ENCODE results near the gene PPP1R10.

The PPP1R10 gene

GRCh38 chr6:30597315-30598144 is 19.5 kb downstream of the PPP1R10 start:
- peak; percentile 83 for DNase-seq

- DNase-seq = no peak
These were observed 24.8 kb downstream of the PPP1R10 start for GRCh38 chr6:30592287-30592686.

DNA sequence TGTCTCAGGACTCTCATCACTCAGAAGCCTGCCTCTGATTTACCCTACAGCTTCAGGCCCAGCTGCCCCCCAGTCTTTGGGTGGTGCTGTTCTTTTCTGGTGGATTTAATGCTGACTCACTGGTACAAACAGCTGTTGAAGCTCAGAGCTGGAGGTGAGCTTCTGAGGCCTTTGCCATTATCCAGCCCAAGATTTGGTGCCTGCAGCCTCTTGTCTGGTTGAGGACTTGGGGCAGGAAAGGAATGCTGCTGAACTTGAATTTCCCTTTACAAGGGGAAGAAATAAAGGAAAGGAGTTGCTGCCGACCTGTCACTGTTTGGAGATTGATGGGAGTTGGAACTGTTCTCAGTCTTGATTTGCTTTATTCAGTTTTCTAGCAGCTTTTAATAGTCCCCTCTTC is 26.0 kb downstream of the PPP1R10 start:
- DNase-seq = no peak

GRCh38 chr6:30590509-30590908 is 26.5 kb downstream of the PPP1R10 start:
- DNase-seq = no peak

GRCh38 chr6:30589754-30590358 is 27.2 kb downstream of the PPP1R10 start:
- no peak for DNase-seq

DNA sequence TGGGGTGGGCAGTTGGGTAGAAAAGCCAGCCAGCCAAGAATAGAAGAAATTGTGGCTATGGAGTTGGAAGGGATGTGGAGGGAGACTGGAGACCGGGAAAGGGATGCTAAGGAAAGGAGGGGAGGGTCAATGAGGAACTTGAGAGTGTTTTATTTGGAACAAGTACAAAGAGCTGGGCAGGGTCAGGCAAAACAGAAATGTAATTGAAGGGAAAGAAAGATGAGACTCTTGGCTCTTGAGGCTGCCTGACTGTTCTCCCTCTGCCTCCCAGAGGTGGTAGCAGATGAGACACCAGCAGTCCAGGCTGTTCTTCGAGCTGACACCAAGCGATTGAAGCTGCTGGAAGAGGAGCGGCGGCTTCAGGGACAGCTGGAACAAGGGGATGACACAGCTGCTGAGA is 33.1 kb downstream of the PPP1R10 start:
- DNase-seq = no peak

- no peak for DNase-seq
These were observed 39.0 kb downstream of the PPP1R10 start for GRCh38 chr6:30578051-30578450.

DNA sequence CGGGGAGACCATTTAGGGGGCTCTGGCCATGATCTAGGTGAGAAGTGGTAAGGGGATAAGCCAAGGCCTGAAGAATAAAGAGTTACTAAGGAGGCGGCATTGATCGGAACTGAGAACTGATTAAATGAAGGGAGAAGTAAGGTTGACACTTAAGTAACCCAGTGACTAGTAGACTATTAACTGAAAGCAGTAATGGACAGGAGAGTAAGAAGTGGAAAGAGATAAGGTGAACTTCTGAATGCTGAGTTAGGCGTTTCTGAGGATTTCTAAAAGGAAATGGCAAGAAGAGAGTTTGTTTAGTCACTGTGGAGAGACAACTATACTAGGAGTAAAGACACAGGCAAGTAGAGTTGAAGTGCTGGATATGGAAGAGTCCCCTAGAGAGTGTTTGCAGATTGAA is 43.9 kb downstream of the PPP1R10 start:
- DNase-seq = no peak

DNA sequence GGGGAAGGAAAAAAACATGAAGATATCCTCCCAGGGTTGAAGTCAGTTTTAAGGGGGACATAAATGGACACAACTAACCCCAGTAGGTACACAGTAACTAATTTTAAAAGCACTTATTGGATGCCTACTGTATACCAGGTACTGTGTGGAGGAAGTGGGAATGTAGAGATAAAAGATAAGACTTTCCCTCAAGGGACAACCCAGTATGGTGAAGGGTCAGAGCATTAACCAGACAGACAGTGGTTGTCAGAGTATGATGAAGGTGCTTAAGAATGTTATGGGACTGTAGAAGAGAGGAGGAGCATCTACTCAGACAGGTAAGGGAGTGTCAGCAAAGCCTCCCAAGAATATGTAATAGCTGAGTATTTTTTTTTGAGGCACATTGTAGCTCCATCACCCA is 44.9 kb downstream of the PPP1R10 start:
- no peak for DNase-seq

DNA sequence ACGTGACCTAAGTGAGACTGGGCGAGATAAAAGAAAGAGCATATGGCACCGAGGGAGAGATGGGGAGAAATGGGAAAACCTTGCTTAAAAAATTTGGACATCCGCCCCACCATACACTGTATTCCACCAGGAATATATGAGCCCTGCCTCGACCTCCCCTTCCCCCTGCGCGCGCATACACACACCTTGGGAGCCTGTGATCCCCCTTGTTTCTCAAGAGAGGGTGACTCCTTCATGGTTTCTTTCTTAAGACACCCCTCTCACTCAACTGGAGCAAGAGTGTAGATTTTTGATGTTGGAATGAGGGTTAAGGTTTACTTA is 45.3 kb downstream of the PPP1R10 start:
- DNase-seq = no peak

DNA sequence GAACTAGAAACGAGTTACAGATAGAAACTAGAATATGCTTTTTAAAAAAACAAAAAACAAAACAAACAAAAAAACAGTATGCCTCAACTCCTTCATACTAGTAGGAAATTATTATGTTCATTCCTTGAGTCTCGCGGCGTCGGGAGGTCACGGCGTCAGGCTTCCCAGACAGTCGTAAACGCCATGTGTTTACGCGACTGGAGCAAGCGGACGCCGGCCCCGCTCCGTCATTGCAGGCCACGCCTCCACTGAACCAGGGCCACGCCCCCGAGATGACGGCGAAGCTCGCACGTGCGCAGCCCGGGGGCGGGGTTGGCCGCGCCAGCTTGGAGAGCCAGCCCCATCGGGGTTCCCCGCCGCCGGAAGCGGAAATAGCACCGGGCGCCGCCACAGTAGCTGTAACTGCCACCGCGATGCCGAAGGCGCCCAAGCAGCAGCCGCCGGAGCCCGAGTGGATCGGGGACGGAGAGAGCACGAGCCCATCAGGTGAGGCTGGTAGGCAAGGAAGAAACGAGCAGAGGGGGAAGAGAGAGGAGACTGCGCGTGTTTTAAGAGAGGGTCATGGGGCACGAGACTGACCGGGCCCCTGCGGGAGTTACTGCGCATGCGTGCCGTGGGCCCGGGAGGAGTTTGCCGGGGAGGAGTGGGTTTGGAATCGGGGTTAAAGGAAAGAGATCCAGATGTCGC is 45.8 kb downstream of the PPP1R10 start, which contains the start of gene ABCF1:
Gene ABCF1 (plus strand): TSS at position 368 of the 687 bp plus-strand sequence. CDS start 46 bp downstream, at position 414.
- peak; percentile 100 for DNase-seq

GRCh38 chr6:30570740-30571074 is 46.3 kb downstream of the PPP1R10 start:
- DNase-seq = peak; percentile 11

DNA sequence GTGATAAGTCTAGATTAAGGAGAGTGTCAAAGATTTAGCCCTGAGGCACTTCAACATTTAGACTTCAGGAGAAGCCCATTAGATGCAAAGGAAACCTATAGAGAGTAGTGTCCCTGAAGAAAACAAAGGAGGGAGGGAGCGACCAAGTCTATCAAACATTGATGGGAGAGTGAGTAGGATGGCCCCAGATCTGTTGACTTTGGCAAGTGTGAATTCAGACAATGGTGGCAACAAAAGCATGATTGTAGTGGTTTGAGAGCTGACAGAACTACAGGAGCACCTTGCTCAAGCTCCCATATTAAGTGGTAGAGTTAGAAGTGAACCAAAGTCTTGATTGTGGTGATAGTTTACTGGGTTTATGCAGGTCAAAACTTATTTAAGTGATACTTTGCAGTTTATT is 46.8 kb downstream of the PPP1R10 start:
- no peak for DNase-seq

DNA sequence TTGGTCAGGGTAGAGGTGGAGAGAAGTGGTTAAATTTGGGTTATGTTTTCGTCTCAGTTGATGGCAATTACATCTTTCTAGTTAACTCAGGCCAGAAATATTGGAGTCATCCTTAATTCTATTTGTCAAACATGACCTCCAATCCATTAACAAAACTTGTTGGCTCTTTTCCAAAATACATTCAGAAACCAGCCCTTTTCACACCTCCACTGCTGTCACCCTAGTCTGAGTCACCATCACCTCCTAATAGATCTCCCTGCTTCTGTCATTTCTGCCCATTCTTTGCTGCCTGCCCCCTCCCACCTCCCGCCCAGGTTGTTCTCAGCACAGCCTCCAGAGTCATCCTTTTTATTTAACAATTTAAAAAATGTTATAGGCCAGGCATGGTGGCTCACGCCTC is 48.8 kb downstream of the PPP1R10 start:
- peak; percentile 64 for DNase-seq

DNA sequence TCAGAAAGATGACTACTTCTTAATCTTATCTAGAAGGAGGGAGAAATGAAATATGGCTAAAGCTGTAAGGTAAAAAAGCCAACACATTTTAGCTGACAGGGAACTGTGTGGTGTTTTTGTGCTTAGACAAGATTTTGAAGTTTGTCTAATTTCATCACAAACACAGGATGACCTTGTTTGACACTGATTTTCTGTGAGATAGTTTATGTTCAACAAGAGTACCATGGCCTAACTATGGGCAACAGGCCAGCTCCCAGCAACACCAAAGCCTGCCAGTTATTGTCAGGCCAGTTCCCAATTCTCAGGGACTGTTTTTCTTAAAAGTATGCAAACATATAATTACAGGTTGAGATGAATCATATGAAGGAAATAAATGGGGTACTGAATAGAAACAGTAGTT is 51.3 kb downstream of the PPP1R10 start:
- DNase-seq = no peak

DNA sequence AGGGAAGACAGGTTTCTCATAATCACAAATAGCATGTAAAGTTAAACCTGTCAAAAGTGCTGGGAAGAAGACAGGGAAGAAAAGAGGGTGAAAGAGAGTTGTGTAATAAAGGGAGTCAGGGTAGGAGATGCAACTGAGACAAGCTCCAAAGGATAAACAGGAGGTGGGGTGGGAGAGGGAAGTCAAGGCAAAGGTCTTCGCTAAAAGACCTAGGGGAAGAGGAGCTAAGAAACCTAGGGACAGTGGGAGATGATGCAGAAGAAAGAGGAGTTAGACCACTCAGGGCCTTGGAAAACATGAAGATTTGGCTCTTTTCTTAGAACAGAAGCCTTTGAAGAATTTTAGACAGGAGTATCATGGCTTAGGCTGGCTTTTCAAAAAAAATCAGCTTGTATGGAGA is 52.9 kb downstream of the PPP1R10 start:
- DNase-seq = no peak

DNA sequence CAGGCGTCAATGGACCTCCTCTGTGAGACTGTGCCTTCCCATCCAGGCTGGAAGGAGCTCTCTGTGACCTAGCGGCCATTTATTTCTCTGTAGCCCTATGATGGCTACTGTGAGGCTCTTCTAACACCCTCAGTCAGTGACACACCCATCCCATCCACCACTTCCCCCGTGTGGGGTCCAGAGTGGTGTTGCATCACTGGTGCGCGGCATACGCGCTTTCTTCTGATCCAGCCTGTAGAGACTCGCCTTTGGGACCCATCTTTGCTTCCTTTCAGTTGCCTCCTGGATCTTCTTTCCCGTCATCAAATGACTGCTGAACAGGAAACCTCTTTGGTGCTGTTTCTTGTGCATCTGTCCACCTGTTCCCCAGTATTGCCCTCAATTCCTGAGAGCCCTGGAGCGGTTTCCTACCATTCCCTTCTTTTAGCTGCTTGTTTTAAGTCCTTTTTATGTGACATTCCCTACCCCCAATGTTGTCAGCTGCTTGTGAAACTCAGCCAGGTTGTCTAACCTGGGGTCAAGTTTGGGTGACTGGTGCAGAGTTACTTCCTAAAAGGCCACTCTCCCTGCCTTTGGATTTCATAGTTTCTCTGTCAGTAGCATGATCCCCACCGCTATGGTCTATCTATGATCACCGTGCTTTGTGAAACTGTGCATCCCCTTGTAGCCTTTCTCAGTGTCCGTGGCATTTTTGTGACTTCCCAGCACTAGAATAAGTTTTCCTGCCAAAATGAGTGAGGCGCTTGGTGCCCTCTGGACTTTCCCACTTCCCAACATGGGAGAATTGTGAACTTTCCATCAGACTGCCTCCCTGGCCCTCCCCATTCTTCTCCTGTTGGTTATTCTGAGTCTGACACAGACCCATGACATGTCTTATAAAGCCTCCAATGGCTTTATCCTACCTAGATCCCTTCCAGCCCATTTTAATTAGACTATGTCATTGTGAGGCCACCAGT is 54.3 kb downstream of the PPP1R10 start:
- DNase-seq = no peak

GRCh38 chr6:30560930-30561329 is 56.1 kb downstream of the PPP1R10 start:
- no peak for DNase-seq

GRCh38 chr6:30557683-30557981 is 59.4 kb downstream of the PPP1R10 start:
- DNase-seq = no peak

GRCh38 chr6:30556906-30557682 is 59.9 kb downstream of the PPP1R10 start, which contains the start of gene PRR3:
PRR3 (plus strand) TSS chr6:30557295; CDS start chr6:30557345, 50 bp downstream.
- DNase-seq = peak; percentile 94

GRCh38 chr6:30556066-30556905 is 60.8 kb downstream of the PPP1R10 start, which contains the start of gene GNL1:
GNL1 (minus strand) TSS chr6:30556489; CDS start chr6:30556203, 286 bp downstream.
- DNase-seq = peak; percentile 98

GRCh38 chr6:30555816-30556065 is 61.3 kb downstream of the PPP1R10 start:
- DNase-seq = no peak

Measured in activated CD4-positive, alpha-beta T cell treated with anti-CD3 and anti-CD28 coated beads, Interleukin-2, Interleukin-6, amounts not matched to agents 100 ng/mL and 50 ng/mL, durations not matched to agents 16 hours and 8 hours (primary cell).